CD4-positive, alpha-beta T cell treated with Interleukin-2 at 100 ng/mL for 4 hours (primary cell): ENCODE results near the gene DMP1.
"Not testable (repeated sequence)": the region's sequence is repeated elsewhere in the genome, so short reads cannot be mapped to it uniquely, and the experiment has no call there.

ENCODE experiments used
- DNase-seq: peaks from one replicate; pipeline ENCODE4 v3.0.0-alpha.2; 2020; ENCODE audit warnings: low spot score

DMP1 gene

DNA sequence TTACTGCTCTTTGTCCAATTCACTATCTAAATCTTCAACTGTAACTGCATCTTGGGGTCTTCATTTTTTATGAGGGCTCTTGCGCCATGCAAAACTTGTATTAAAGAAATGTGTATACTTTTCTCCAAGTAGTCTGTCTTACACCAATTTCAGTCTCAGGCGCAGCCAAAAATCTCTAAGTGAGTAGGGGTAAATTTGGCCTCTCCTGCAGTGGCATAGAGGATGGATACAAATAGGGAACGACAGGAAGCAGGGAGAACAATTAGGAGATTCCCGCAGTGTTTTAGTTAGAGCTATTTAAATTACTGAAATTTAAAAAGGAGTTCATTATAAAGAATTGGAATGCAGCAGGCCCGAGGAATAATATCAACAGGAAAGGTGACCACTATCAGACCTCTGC is 30.2 kb downstream of the DMP1 start:
- no peak for DNase-seq

DNA sequence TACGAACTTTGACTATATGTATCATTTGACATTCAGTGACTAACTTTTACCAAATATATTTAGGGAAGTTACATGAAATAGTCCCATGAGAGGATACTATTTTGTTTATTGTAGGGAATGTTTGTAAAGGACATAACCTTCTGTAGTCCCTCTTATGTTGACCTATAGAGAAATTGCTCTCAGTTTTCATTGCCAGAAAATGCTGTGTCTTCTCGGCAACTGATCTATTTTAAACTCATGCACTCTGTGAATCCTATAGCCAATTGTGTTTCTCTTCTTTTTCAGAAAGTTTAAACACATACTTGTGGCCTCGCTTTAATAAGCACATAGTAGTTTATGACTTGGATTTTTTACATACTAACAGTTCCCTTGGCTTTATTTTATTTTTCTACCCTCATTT is 38.2 kb downstream of the DMP1 start:
- no peak for DNase-seq

DNA sequence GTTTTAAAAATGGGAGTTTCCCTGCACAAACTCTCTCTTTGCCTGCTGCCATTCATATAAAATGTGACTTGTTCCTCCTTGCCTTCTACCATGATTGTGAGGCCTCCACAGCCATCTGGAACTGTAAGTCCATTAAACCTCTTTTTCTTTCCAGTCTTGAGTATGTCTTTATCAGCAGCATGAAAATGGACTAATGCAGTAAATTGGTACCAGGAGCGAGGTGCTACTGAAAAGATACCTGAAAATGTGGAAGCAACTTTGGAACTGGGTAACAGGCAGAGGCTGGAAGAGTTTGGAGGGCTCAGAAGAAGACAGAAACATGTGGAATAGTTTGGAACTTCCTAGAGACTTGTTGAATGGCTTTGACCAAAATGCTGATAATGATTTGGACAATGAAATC is 40.9 kb downstream of the DMP1 start:
- not testable (repeated sequence) for DNase-seq

DNA sequence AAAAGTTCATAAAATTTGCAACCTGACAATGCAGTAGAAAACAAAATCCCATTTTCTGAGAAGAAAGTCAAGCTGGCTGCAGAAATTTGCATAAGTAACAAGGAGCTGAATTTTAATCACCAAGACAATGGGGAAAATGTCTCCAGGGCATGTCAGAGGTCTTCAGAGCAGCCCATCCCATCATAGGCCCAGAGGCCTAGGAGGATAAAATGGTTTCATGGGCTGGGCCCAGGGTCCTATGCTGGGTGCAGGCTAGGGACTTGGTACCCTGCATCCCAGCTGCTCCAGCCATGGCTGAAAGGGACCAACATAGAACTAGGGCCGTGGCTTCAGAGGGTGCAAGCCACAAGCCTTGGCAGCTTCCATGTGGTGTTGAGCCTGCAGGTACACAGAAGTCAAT is 42.0 kb downstream of the DMP1 start:
- DNase-seq: not testable (repeated sequence)

DNA sequence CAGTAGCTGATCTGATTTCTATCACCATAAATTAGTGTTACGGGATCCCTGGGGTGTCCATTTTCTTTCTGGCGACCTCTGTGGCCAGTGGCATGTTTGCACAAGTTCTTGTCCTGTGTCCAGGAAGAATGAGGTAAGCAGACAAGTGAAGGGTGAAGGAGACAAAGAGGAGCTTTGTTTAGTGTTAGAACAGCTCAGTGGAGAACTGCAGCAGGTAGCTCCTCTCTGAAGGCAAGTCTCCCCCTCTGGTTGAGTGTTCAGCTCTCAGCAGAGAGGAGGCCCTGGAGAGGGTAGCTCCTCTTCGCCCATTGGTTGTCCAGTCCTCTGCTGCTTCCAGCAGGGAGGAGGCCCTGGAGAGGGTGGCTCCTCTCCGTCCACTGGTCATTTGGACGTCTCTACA is 47.2 kb downstream of the DMP1 start:
- no peak for DNase-seq

DNA sequence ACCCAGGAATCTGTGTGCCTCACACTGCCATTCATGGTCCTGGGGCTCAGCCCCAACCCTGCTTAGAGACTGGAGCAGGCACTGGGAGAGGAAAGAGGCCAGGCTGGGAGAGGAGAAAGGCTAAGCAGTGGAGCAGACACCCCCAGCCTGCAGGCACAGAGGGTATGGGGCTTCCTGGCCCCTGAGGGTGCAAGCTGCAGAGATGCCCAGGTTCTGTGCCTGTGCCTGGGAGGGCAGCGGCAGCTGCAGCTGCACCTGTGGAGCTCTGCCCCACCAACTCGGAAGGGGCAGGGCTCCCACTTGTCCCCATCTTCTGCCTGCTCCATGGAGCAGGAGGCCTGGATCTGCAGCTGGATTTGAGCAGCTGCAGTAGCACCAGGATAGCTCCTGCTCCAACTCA is 47.9 kb downstream of the DMP1 start:
- no peak for DNase-seq

DNA sequence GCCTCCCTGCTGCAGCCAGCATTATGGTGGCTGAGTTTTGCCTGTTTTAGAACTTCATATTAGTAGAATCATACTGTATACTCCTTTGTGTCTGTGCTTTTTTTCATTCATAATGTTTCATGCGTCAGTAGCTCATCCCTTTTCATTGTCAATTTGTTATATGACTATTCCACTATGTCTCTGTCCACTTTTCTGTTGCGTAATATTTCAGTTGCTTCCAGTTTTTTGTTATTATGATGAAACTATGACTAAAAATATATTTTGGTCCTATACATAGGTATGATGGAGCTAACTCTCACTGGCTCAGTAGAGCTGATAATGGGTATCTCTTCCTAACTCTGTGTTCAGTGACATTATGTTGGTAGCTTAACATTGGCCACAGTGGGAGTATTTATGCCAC is 48.3 kb downstream of the DMP1 start:
- DNase-seq: no peak

DNA sequence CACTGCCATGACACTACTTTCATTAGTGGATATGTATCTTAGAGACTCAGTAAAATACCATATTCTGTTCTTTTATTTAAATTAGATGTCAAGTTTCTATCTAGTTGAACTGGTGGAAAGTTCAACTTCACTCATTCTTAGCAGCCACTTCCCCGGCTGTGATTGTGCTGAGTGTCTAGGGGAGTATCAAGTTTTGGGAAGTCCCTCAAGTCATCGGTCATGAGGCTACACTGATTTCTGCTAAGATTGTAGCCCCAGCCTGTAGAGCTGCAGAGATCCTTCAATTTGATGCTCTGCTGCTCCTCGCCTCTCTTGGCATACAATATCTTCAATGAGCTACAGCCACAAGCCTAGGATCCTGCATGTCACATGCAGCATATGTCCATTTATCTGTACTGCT is 53.9 kb downstream of the DMP1 start:
- no peak for DNase-seq

DNA sequence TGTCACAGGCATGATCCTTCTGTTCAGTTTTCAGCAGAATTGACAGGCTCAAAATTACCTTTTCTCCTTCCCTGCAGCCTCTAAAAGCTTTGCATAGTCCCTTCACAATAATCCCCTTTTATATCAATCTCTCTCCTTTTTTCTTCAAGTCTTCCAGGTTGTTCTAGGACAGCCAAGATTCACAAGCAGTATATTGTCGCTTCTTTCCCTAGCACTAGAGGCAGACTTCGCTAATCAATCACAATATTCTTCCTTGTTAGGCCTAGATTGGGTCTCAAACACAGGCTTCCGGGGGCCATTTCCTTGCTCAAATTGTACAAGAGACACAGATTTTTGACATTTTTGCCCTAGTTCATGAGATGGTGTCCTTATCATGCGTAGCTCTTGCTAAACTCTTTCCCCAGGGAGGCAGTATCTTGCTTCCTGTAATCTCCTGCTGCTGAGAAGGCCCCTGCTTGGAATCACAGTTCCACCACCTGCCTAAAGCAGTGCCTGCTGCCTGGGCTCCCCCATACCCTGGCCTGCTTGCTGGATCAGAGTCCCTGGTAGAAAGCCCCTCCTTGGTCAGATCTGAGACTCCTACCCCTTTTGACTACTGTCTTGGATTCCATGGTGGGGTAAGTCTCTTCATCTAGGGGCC is 57.3 kb downstream of the DMP1 start:
- no peak for DNase-seq
